Stimulated activated naive CD8-positive, alpha-beta T cell treated with anti-CD3 and anti-CD28 coated beads, Interleukin-15, Interleukin-2, amounts not matched to agents 100 U/mL and 50 U/mL, for 24 hours (primary cell): ENCODE measurements around the gene AMN1.
"Not testable (repeated sequence)": the region's sequence is repeated elsewhere in the genome, so short reads cannot be mapped to it uniquely, and the experiment has no call there.

Experiments used
- ATAC-seq: fragments of 150-1000 bp; cut with Tn5 transposase; one replicate; pipeline ENCODE4 v1.10.0; 2021
- DNase-seq: peaks from one replicate; pipeline ENCODE4 v3.0.0; 2021

AMN1 gene

GRCh38 chr12:31732926-31733548, 4.2 kb upstream of the AMN1 start:
- ATAC-seq (peak; percentile 7), DNase-seq (peak; percentile 62)

- ATAC-seq, DNase-seq: not testable (repeated sequence)
Observed at GRCh38 chr12:31731203-31731602, 2.4 kb upstream of the AMN1 start.

- ATAC-seq (no peak), DNase-seq (no peak)
Observed at GRCh38 chr12:31729705-31730104, 884 bp upstream of the AMN1 start.

GRCh38 chr12:31728289-31728916, 418 bp downstream of the AMN1 start:
- DNase-seq = peak; percentile 56
- no peak for ATAC-seq

- no peak for ATAC-seq
Observed at GRCh38 chr12:31727192-31727591, 1.6 kb downstream of the AMN1 start.

GRCh38 chr12:31726575-31726974, 2.2 kb downstream of the AMN1 start:
- DNase-seq (no peak), ATAC-seq (no peak)

More at GRCh38 chr12:31727192-31727591, 1.6 kb downstream of the AMN1 start:
- DNase-seq = no peak

GRCh38 chr12:31724557-31724956, 4.3 kb downstream of the AMN1 start:
- ATAC-seq = no peak
- no peak for DNase-seq

- DNase-seq (no peak), ATAC-seq (no peak)
Observed at GRCh38 chr12:31722580-31722979, 6.2 kb downstream of the AMN1 start.

- not testable (repeated sequence) for DNase-seq, ATAC-seq
Observed at GRCh38 chr12:31718542-31719198, 10.2 kb downstream of the AMN1 start.

- DNase-seq, ATAC-seq: not testable (repeated sequence)
Observed at GRCh38 chr12:31716998-31717397, 11.8 kb downstream of the AMN1 start.

GRCh38 chr12:31715283-31715825, 13.5 kb downstream of the AMN1 start:
- DNase-seq (no peak), ATAC-seq (peak; percentile 23)

GRCh38 chr12:31714406-31715271, 14.2 kb downstream of the AMN1 start:
- DNase-seq (no peak), ATAC-seq (no peak)

- ATAC-seq = no peak
Observed at GRCh38 chr12:31712877-31713276, 15.9 kb downstream of the AMN1 start.

GRCh38 chr12:31710021-31710818, 18.6 kb downstream of the AMN1 start:
- no peak for ATAC-seq
- DNase-seq = no peak

More at GRCh38 chr12:31712877-31713276, 15.9 kb downstream of the AMN1 start:
- no peak for DNase-seq

- DNase-seq, ATAC-seq: not testable (repeated sequence)
Observed at GRCh38 chr12:31708118-31708517, 20.7 kb downstream of the AMN1 start.

GRCh38 chr12:31705621-31706020, 23.2 kb downstream of the AMN1 start:
- ATAC-seq (no peak), DNase-seq (no peak)

- DNase-seq = no peak
- ATAC-seq = no peak
Observed at GRCh38 chr12:31702047-31702446, 26.8 kb downstream of the AMN1 start.

GRCh38 chr12:31689921-31690320, 38.9 kb downstream of the AMN1 start:
- not testable (repeated sequence) for ATAC-seq, DNase-seq

GRCh38 chr12:31687101-31687527, 41.7 kb downstream of the AMN1 start:
- ATAC-seq = peak; percentile 6

GRCh38 chr12:31685801-31686200, 43.0 kb downstream of the AMN1 start:
- DNase-seq = no peak
- ATAC-seq = no peak

More at GRCh38 chr12:31687101-31687527, 41.7 kb downstream of the AMN1 start:
- peak; percentile 12 for DNase-seq
